ENCODE measurements around the gene SDC3. TPM values are rescaled to one million over a fixed set of nuclear protein-coding genes. Genes with fewer than 3 reads are reported as not detected.

SDC3 gene
- total and polyA plus RNA-seq, 11 donors = 16.8 to 83.4 (median 28.8) TPM

- H3K4me3 ChIP-seq = no peak overlapping the region
- H3K9me3 ChIP-seq = no peaks in the 10 kb centered on the region
- DNase-seq (no peak), ATAC-seq (no peak)
- no peak overlapping the region for H3K27ac ChIP-seq
- peaks cover 0 to 11% (median 0%) of the 10 kb centered on the region in 12 donors for H3K4me1 ChIP-seq
- intact Hi-C loops (cut with DNase I) = no loop called here
- WGBS, 4 donors = 73 to 81% (median 78%) methylated on average over 4 of the region's 4 CpGs
- no peaks in the 10 kb centered on the region for H3K36me3 ChIP-seq
- peaks cover 0 to 17% (median 0%) of the 10 kb centered on the region in 9 donors for H3K27me3 ChIP-seq
- TF ChIP-seq CTCF (IDR thresholded peaks at IDR 0.05) (no peak), POLR2A (IDR thresholded peaks at IDR 0.05) (no peak)
Measured at GRCh38 chr1:30834253-30834652, 74.3 kb downstream of the SDC3 start.

GRCh38 chr1:30830537-30830936 lies 78.0 kb downstream of the SDC3 start:
- peaks cover 0 to 7% (median 0%) of the 10 kb centered on the region in 9 donors for H3K27me3 ChIP-seq
- peak overlapping the region in 2 of 12 donors; percentile 18 to 35 for H3K27ac ChIP-seq
- ATAC-seq (peak in 2 of 4 donors; percentile 49 to 62), DNase-seq (no peak)
- intact Hi-C loops (cut with DNase I) = no loop called here
- TF ChIP-seq POLR2A (IDR thresholded peaks at IDR 0.05) (no peak), CTCF (IDR thresholded peaks at IDR 0.05) (no peak)
- H3K36me3 ChIP-seq = no peaks in the 10 kb centered on the region
- H3K4me3 ChIP-seq = no peak overlapping the region
- H3K9me3 ChIP-seq = no peaks in the 10 kb centered on the region
- WGBS, 4 donors = 55 to 77% (median 65%) methylated on average over 6 of the region's 6 CpGs
- H3K4me1 ChIP-seq = peaks cover 0 to 11% (median 0%) of the 10 kb centered on the region in 12 donors

- intact Hi-C loops (cut with DNase I) = no loop called here
- no peak for DNase-seq
- Histone ChIP-seq H3K4me1 (peaks cover 0 to 15% (median under 1%) of the 10 kb centered on the region in 12 donors), H3K9me3 (no peaks in the 10 kb centered on the region), H3K27ac (no peak overlapping the region), H3K27me3 (peaks cover 0 to 7% (median 0%) of the 10 kb centered on the region in 9 donors), H3K36me3 (no peaks in the 10 kb centered on the region), H3K4me3 (no peak overlapping the region)
- no peak for ATAC-seq
- 71 to 83% (median 72%) methylated on average over 2 of the region's 2 CpGs for WGBS, 4 donors
- TF ChIP-seq POLR2A (IDR thresholded peaks at IDR 0.05) (no peak), CTCF (IDR thresholded peaks at IDR 0.05) (no peak)
Measured at GRCh38 chr1:30829889-30830288, 78.7 kb downstream of the SDC3 start.

- TF ChIP-seq POLR2A (IDR thresholded peaks at IDR 0.05) (no peak), CTCF (IDR thresholded peaks at IDR 0.05) (no peak)
- Histone ChIP-seq H3K27ac (peak overlapping the region in 10 of 12 donors; percentile 90 to 96 (median 92)), H3K4me1 (peaks cover 3 to 25% (median 18%) of the 10 kb centered on the region in 12 donors), H3K4me3 (peak overlapping the region in 9 of 12 donors; percentile 40 to 58 (median 53)), H3K36me3 (no peaks in the 10 kb centered on the region), H3K9me3 (no peaks in the 10 kb centered on the region), H3K27me3 (peaks cover 0 to 7% (median 0%) of the 10 kb centered on the region in 9 donors)
- intact Hi-C loops (cut with DNase I) = loop anchor here in 2 of 10 donors (5.0 kb wide), 2 partner anchors 62 to 67 kb away; no protein-coding TSS in a partner anchor
- 19 to 29% (median 26%) methylated on average over 11 to 12 of the region's 12 CpGs for WGBS, 4 donors
- ATAC-seq (no peak), DNase-seq (no peak)
Measured at GRCh38 chr1:30824736-30825429, 83.7 kb downstream of the SDC3 start.

Measured in heart left ventricle (tissue), 16 donors.